SW480 (cell line): Measurements from ENCODE around the gene MLLT6.

ENCODE experiments used
- DNase-seq: peaks from one replicate; pipeline ENCODE4 v3.0.0-alpha.2; 2016; ENCODE audit warnings: low spot score

MLLT6 gene

GRCh38 chr17:38704606-38705522 is at the start of gene MLLT6:
Gene MLLT6, plus strand, starts transcription at chr17:38705273. Its CDS starts 360 bp downstream, at chr17:38705633.
- DNase-seq = peak; percentile 84

- DNase-seq = peak; percentile 77
Observed at GRCh38 chr17:38656959-38657823, 47.9 kb upstream of the MLLT6 start.

GRCh38 chr17:38657824-38658740 is 47.0 kb upstream of the MLLT6 start:
- DNase-seq = no peak

- no peak for DNase-seq
Observed at GRCh38 chr17:38658741-38659345, 46.2 kb upstream of the MLLT6 start.

- DNase-seq = no peak
Observed at GRCh38 chr17:38659415-38659814, 45.7 kb upstream of the MLLT6 start.

GRCh38 chr17:38660097-38661025 is 44.7 kb upstream of the MLLT6 start:
- DNase-seq = no peak

- peak; percentile 85 for DNase-seq
Observed at GRCh38 chr17:38663125-38663751, 41.8 kb upstream of the MLLT6 start.

GRCh38 chr17:38663964-38664644 is 41.0 kb upstream of the MLLT6 start:
- no peak for DNase-seq

- DNase-seq = peak; percentile 80
Observed at GRCh38 chr17:38667099-38667786, 37.8 kb upstream of the MLLT6 start.

GRCh38 chr17:38667787-38668122 is 37.3 kb upstream of the MLLT6 start:
- no peak for DNase-seq

GRCh38 chr17:38669520-38669919 is 35.6 kb upstream of the MLLT6 start:
- no peak for DNase-seq

- no peak for DNase-seq
Observed at GRCh38 chr17:38671939-38672720, 32.9 kb upstream of the MLLT6 start.

GRCh38 chr17:38672788-38673706 is 32.0 kb upstream of the MLLT6 start:
- DNase-seq = no peak

GRCh38 chr17:38673707-38674013 is 31.4 kb upstream of the MLLT6 start:
- no peak for DNase-seq

- peak; percentile 35 for DNase-seq
Observed at GRCh38 chr17:38674014-38674748, 30.9 kb upstream of the MLLT6 start.
